GM19193 (cell line): ENCODE results near the gene PPP1R37.

Experiments
- POLR2A ChIP-seq: IDR thresholded peaks from 4 replicates; pipeline ENCODE4 v1.6.1; 2011; ENCODE audit not compliant: insufficient read depth, insufficient read length; ENCODE audit errors: extremely low read depth

PPP1R37 gene

DNA sequence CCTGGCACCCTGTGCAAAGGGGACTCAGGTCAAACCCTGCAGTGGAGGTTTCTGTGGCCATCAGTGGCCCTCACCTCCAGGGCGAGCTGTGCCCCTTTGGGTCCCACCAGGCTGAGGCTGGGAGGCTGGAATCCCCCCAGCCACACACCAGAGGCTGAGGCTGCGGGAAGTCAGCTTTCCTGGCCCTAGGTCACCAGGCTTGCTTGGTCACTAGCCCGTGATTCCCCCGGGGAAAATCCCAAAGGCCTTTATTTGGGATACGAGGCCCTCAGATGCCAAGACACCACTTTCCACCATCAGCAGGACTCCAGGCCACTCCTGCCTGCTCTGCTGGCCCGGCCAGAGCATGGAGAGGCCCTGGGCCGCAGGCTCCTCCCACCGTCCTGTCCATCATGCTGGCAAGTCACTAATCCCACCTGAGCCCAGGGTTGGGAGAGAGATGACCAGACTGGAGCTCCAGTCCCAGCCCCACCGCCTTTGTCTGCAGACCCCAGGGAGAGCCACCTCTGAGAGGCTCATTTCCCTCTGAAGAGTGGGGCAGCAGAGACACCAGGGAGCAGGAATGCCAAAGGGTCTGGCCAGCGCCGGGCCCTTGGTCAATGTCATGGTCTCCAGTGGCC, 63.1 kb downstream of the PPP1R37 start:
- no peak for TF ChIP-seq POLR2A

DNA sequence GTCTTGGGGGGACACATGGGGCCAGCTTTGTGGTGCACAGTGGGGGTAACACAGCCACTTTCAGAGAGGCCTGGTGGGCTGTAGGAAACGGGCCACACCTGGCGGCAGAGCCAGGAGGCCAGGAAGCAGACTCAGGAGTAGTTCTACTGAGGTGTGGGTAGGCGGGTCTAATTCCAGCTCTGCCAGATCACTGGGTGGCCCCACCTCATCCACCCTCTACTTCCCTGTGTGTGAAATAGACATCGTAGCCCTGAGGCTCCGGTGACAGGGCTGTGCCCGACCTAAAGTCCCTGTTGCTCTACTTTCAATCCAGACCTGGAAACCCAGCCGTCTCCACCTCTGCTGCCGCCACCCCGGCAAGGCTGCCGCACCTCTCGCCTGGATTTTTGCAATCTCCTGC, 63.8 kb downstream of the PPP1R37 start:
- no peak for TF ChIP-seq POLR2A

DNA sequence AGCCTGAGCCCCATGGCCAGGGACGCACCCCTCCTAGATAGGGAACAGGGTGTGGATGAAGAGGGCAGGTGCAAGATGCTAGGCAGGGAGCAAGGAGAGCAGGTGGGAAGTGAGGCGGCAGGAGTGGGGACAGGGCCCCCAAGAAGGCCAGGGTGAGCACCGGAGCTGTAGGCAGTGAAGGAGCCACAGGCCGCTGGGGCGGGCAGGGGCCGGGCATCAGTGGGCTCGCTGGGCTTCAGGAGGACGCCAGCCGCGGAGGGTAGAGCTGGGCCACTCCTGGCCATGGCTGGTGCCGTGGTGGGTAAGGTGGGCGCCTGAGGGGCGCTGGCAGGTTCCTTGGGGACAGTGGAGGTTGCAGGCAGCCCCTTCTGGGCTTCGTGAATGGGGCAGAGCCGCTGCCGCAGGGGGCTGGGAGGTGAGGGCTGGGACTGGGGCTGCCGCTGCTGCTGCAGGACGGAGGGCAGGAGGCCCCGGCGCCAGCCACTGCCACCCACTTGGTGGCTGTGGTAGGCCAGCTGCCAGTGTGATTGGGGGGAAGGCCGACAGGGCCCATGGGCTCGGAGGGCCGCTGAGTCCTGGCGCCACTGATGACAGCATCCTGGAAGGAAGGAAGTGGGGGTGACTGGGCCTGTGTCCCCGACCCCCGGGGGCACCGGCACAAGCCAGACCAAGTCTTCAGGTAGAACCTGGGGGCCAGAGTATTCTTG, 65.7 kb downstream of the PPP1R37 start:
- TF ChIP-seq POLR2A = no peak

DNA sequence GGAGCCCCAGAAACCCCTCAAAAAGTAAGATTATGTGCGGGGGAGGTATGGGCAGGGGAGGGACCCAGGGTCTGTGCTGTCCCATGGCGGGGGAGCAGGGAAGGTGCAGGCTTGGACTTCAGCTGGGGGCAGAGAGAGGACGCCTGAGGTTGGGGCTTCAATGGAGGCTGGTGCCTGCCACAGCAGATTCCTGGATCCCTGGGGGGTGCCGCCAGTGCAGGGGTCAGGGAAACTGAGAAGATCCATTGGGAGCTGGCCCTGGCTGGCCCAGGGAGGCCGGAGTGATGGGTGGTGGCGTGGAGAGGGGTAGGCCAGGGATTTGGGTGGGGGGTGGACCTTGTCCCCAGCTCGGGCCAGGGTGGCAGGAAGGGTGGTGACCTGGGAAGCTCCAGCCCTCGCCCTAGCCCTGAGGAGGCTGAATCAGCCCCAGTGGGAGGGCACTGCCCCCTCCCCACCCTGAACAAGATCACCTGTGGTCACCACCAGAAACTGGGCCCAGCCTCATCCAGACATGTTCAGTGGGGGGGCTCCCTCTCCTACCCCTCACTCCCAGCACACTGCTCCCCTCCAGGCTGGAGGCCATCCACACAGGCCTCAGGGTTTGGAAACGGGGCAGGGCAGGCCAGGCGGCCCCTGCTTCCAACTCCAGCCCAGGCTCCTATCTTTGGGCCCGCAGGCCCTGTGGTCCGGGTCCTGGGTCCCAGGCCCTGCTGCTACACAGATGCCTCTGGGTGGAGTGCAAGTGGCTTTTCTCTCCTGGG, 66.4 kb downstream of the PPP1R37 start:
- TF ChIP-seq POLR2A = no peak

DNA sequence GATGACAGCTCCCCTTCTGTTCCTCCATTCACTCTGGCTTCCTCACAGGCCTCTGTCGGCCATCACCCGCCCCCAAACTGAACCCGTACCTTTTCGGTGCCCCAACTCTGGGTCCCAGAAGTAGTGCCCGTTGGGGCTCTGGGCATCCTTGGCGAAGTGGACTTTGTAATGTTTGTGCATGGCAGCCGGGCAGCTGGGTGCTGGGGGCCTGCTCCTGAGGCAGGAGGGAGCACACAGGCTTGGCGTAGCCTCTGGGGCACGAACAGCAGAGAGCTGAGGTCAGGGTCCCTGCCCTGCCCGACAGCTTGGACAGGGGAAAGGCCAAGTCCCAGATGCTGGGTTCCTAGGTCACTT, 67.0 kb downstream of the PPP1R37 start:
- no peak for TF ChIP-seq POLR2A

DNA sequence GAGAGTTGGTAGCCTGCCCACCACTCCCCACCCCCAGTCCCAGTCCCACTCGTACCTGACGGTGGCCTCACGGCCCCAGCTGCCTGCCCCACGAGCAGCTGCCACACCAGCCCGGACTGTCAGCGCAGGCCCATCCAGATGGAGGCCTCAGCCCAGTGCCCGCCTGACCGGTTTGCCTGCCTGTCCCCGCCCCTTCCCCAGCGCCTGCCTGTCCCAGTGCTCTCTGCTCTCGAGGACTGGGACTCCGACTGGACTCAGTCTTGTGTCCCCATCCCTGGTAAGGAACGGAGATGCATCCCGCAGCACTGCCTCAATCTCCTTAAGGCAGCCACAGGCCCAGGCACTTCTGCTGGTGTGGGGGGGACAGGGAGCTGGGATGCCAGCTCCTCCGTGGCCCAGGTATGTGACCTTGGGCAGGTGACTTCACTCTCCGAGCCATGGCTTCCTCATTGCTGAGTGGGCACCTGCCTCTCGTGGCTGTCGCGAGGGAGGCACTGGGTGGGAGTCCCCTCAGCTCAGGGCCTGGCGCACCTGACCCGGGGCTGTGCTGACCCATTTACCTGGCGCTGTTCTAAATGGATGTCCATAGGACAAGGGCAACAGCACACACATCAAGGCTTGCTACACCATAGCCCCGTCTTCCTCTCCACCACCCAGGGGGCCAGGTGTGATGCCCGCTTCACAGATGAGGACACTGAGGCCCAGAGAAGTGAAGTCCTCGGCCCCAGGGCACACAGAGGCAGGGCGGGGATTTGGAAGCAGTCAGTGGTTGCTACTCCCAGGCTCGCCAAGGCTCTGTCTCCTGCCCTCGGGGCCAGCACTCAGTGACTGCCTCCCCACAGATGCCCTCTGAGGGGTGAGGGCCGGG, 68.1 kb downstream of the PPP1R37 start, which contains the start of gene NKPD1:
NKPD1 (minus strand) TSS at position 113 of the 868 bp plus-strand sequence. CDS start 832 bp downstream, outside the sequence.
- no peak for TF ChIP-seq POLR2A

DNA sequence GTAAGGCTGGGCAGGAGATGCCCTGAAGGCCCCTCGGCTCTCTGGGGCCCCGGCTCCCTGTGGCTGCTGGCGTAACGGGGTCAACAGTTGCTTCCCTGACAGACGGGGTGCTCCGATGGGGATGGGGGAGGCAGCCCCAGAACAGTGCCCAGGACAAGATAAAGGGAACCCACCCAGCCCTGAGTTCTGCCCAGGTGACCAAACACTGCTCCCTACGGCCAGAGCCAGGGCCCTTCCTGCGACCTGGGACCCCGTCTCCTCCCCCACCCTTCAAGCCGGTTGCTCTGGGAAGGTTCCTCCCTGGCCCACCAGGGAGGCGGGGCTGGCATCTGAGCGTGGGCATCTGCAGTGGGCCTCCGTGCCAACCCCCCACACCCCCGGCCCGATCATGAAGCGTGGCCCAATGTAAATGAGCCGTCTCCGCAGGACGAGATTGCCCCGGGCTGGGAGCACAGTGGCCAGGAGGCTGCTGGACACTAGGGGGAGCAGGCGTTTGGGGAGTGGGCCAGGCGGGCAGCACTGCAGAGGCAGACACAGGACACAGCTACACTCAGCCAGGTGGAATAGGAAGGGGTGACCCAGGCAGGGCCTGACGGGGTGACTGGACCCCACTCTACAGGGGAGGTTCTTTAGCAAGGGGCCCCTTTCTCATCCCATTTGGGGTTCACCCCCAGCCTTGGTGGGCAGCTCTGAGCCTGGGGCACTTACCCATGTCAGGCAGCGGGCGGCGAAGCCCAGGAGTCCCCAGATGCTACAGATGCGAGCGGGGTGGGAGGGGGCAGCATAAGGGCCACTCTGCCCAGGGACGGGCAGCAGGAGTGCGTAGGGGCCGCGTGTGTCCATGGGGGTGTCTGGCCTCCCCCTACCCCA, 69.0 kb downstream of the PPP1R37 start:
- TF ChIP-seq POLR2A = no peak

DNA sequence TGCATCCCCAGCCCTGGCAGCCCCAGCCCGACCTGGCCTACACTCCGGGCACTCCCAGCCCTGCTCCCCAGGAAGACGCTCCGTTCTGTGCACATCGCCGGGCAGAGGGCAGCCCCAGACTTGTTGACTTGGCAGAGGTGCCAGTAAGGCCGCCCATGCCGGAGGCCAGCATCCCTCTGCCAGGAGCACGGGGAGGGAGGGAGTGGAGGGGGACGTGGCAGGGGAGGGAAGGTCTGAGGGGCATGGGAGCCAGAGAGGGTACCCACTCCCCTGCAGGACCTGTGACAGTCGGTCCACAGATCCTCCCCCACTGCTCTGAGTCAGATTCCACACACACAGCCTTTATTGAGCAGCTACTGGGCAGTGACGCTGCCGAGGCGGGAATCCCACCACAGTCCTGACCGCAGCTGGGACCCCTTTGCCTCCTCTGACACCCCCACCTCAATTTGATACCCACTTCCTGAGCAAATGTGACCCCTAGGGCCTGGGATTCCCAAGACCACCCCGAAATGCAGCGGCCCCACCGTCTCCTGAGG, 69.7 kb downstream of the PPP1R37 start:
- no peak for TF ChIP-seq POLR2A

DNA sequence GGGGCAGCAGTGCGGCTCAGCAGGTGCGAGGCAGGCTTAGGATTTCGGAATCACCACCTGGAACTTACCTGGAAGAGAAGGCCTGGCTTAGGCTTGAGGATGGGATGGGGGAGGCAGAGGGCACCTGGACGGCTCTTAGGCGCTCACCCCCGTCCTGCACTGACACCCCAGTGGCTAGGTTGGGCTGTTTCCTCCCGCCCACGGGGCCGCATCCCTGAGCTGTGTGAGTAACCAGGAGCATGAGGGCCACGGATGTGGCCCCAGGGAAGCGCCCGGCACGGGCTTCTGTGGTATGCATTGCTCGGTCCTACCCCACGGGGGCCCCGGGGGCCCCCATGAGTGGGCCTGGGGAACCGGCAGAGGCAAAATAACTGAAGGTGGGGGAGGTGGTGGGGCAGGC, 70.2 kb downstream of the PPP1R37 start:
- TF ChIP-seq POLR2A = no peak

DNA sequence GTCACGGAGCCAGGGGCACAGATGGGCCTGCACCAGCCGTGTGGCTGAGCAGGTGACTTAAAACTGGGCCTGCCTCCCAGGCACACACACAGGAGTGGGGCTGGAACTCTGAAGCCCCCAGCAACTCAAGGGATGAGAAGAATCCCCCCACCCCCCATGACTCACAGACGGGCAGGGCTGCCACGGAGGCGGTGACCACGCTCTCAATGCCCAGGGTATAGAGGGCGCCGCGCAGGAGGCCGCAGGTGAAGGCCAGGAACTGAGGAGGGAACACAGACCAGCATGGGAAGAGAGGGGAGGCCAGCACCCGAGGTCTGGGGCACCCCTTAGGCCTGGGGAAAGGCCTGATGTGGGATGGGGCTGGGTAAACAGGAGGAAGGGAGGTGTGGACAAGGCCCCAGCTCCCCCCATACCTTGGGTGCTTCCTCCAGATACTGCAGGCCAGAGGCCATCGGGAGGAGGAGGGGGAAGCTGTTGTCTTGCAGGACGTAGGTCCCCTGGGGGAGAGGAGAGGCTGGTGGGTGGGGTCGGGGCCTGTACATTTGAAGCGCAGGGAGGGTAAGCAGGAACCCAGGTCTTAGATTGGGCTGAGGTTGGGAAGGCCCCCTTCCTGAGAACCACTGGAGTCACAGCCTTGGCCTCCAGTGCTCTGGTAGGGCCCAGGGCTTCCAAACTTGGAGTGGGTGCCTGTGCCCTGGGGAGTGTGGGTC, 70.9 kb downstream of the PPP1R37 start:
- no peak for TF ChIP-seq POLR2A

DNA sequence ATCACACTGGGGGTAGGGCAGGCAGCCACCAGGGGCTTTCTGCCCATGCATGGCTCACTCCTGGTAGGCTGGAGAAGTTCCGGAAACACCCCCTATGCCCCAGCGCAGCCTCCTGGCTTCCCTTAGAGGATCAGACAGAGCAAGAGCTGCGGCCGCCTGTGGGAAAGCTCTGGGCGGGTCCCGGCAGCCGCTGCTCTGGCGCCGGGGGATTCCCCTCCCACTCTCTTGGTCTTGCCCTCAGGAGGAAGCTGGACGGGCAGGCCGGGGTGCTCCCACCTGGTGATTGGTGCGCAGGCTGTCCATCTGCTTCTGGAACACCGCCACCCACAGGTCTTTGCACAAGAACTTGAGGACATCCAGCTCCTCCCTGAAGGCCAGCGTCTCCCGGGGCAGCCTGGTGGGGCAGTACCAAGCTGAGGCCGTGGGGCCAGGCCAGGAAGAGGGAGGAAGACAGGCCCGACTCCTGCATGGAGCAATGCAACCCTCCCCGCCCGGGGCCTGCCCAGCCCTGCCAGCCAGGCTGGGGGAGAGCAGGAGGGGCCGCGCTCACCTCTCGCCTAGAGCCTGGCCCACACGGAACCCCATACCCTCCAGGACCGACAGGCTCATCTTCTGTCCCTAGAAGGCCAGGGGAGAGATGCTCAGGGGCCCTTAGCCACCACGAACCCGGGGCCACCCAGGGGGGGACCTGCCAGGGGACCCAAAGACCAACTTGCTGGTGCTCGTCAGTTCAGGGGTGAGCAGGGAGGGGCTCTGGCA, 71.8 kb downstream of the PPP1R37 start:
- no peak for TF ChIP-seq POLR2A

DNA sequence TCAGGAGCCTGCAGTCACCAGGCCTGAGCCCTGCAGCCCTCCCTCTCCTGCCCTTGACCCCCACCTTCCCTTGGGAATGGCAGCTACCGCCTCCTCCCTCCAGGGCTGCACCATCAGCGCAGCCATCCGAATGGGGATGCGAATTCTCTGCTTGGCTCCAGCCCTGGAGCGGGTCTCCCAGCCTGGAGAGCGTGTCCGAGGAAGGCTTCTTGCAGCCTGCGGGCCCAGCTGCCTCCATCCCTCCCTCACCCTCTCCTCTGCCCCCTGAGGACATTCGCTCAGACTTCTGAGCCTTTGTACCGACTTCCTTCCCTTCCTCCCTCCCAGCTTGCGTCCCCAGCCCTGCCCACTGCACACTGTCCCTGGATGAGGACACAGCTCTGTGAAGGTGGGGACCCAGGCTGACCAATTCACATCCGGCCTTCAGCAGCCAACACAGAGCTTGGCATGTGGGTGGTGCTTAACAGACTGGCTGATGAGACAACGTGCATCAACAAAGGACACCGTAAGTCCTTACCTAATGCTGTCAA, 73.8 kb downstream of the PPP1R37 start:
- TF ChIP-seq POLR2A = no peak
